T-helper 17 cell (primary cell): Measurements from ENCODE around the gene SIRPA. TPM values are rescaled to one million over a fixed set of nuclear protein-coding genes. Genes with fewer than 3 reads are reported as not detected.

Experiments used
- ATAC-seq: fragments of 150-1000 bp; cut with Tn5 transposase; 2 replicates; pipeline ENCODE4 v1.10.0; 2021; ENCODE audit warnings: mild to moderate bottlenecking, moderate library complexity
- DNase-seq, 3 donors: peaks; one replicate each; pipeline versions ENCODE4 v3.0.0 to v3.0.0-alpha.2; 2020 to 2021
- H3K9me3 ChIP-seq: one replicate; pipeline ENCODE4 v1.7.0; 2013; ENCODE audit warnings: low read length, mild to moderate bottlenecking; ENCODE audit not compliant: control insufficient read depth, poor library complexity, severe bottlenecking
- H3K27ac Mint-ChIP-seq: one replicate; pipeline ENCODE4 v1.8.0; 2022; ENCODE audit warnings: mild to moderate bottlenecking, moderate library complexity, mixed read lengths
- H3K27me3 Mint-ChIP-seq: one replicate; pipeline ENCODE4 v1.8.0; 2022; ENCODE audit warnings: mixed read lengths
- H3K36me3 Mint-ChIP-seq: one replicate; pipeline ENCODE4 v1.8.0; 2022; ENCODE audit warnings: low read depth, mixed read lengths
- H3K4me1 Mint-ChIP-seq: one replicate; pipeline ENCODE4 v1.8.0; 2022; ENCODE audit warnings: mild to moderate bottlenecking, mixed read lengths
- H3K4me3 Mint-ChIP-seq: one replicate; pipeline ENCODE4 v1.8.0; 2022; ENCODE audit warnings: mild to moderate bottlenecking, moderate library complexity, mixed read lengths
- total RNA-seq, 4 donors: library from RNA in 2 of 4; stranded (reverse) in 2 of 4; gene quantifications; one replicate each; pipeline ENCODE4 v1.2.3 and lab custom pipeline; 2022 to 2026

The SIRPA gene
- total RNA-seq, 2 donors from 2014 or later: 0.86 to 2.6 TPM

- DNase-seq (no peak), ATAC-seq (no peak)
- peaks cover 28% of the 10 kb centered on the region for H3K27me3 Mint-ChIP-seq
- H3K36me3 Mint-ChIP-seq: peaks cover 5% of the 10 kb centered on the region
- peaks cover 12% of the 10 kb centered on the region for H3K4me1 Mint-ChIP-seq
- H3K27ac Mint-ChIP-seq: no peak overlapping the region
- H3K9me3 ChIP-seq: no peaks in the 10 kb centered on the region
- no peak overlapping the region for H3K4me3 Mint-ChIP-seq
These were observed 10.0 kb upstream of the SIRPA start for GRCh38 chr20:1885254-1885653.

- no peak overlapping the region for H3K4me3 Mint-ChIP-seq
- no peak for ATAC-seq
- H3K36me3 Mint-ChIP-seq: peaks cover 5% of the 10 kb centered on the region
- H3K9me3 ChIP-seq: no peaks in the 10 kb centered on the region
- H3K27ac Mint-ChIP-seq: no peak overlapping the region
- H3K27me3 Mint-ChIP-seq: peaks cover 37% of the 10 kb centered on the region
- DNase-seq: no peak
- H3K4me1 Mint-ChIP-seq: peaks cover 9% of the 10 kb centered on the region
These were observed 9.1 kb upstream of the SIRPA start for GRCh38 chr20:1885940-1886693.

- Mint-ChIP-seq H3K4me3 (no peak overlapping the region), H3K27ac (no peak overlapping the region), H3K36me3 (peaks cover 5% of the 10 kb centered on the region), H3K27me3 (peaks cover 49% of the 10 kb centered on the region), H3K4me1 (peaks cover 7% of the 10 kb centered on the region)
- no peaks in the 10 kb centered on the region for H3K9me3 ChIP-seq
- ATAC-seq: no peak
- DNase-seq: no peak
These were observed 7.9 kb upstream of the SIRPA start for GRCh38 chr20:1887321-1887720.

GRCh38 chr20:1887756-1888155 is 7.5 kb upstream of the SIRPA start:
- DNase-seq (no peak), ATAC-seq (no peak)
- Mint-ChIP-seq H3K4me3 (no peak overlapping the region), H3K27ac (no peak overlapping the region), H3K27me3 (peaks cover 53% of the 10 kb centered on the region), H3K36me3 (peaks cover 6% of the 10 kb centered on the region), H3K4me1 (peaks cover 6% of the 10 kb centered on the region)
- H3K9me3 ChIP-seq: no peaks in the 10 kb centered on the region

- peaks cover 8% of the 10 kb centered on the region for H3K36me3 Mint-ChIP-seq
- peaks cover 6% of the 10 kb centered on the region for H3K4me1 Mint-ChIP-seq
- no peak overlapping the region for H3K27ac Mint-ChIP-seq
- ATAC-seq (peak; percentile 33), DNase-seq (no peak)
- no peak overlapping the region for H3K4me3 Mint-ChIP-seq
- peaks cover 65% of the 10 kb centered on the region for H3K27me3 Mint-ChIP-seq
- H3K9me3 ChIP-seq: no peaks in the 10 kb centered on the region
These were observed 6.3 kb upstream of the SIRPA start for GRCh38 chr20:1888796-1889463.

GRCh38 chr20:1890469-1891262 is 4.5 kb upstream of the SIRPA start:
- H3K27me3 Mint-ChIP-seq: peaks cover 69% of the 10 kb centered on the region
- no peak overlapping the region for H3K4me3 Mint-ChIP-seq
- H3K9me3 ChIP-seq: no peaks in the 10 kb centered on the region
- H3K4me1 Mint-ChIP-seq: peaks cover 5% of the 10 kb centered on the region
- no peak overlapping the region for H3K27ac Mint-ChIP-seq
- DNase-seq: no peak
- ATAC-seq: no peak
- H3K36me3 Mint-ChIP-seq: peaks cover 8% of the 10 kb centered on the region

- Mint-ChIP-seq H3K4me3 (no peak overlapping the region), H3K4me1 (peaks cover 7% of the 10 kb centered on the region), H3K27me3 (peaks cover 71% of the 10 kb centered on the region)
These were observed 3.7 kb upstream of the SIRPA start for GRCh38 chr20:1891263-1892118.

GRCh38 chr20:1892119-1892385 is 3.2 kb upstream of the SIRPA start:
- Mint-ChIP-seq H3K27ac (no peak overlapping the region), H3K27me3 (peaks cover 75% of the 10 kb centered on the region), H3K4me1 (peaks cover 7% of the 10 kb centered on the region), H3K36me3 (peaks cover 8% of the 10 kb centered on the region), H3K4me3 (no peak overlapping the region)
- H3K9me3 ChIP-seq: no peaks in the 10 kb centered on the region
- no peak for DNase-seq
- no peak for ATAC-seq

More at GRCh38 chr20:1891263-1892118, 3.7 kb upstream of the SIRPA start:
- no peak overlapping the region for H3K27ac Mint-ChIP-seq
- H3K36me3 Mint-ChIP-seq: peaks cover 8% of the 10 kb centered on the region
- DNase-seq (no peak), ATAC-seq (no peak)
- no peaks in the 10 kb centered on the region for H3K9me3 ChIP-seq

- ATAC-seq: no peak
- Mint-ChIP-seq H3K4me3 (peak overlapping the region; percentile 73), H3K4me1 (peaks cover 7% of the 10 kb centered on the region), H3K27ac (no peak overlapping the region), H3K36me3 (peaks cover 3% of the 10 kb centered on the region), H3K27me3 (peaks cover 77% of the 10 kb centered on the region)
- H3K9me3 ChIP-seq: no peaks in the 10 kb centered on the region
- no peak for DNase-seq
These were observed 1.3 kb upstream of the SIRPA start for GRCh38 chr20:1893721-1894470.

- H3K9me3 ChIP-seq: no peaks in the 10 kb centered on the region
- ATAC-seq: peak; percentile 48
- Mint-ChIP-seq H3K27me3 (peaks cover 83% of the 10 kb centered on the region), H3K27ac (no peak overlapping the region), H3K4me1 (peaks cover 7% of the 10 kb centered on the region), H3K36me3 (peaks cover 4% of the 10 kb centered on the region), H3K4me3 (peak overlapping the region; percentile 87)
- DNase-seq: no peak
These were observed 696 bp upstream of the SIRPA start for GRCh38 chr20:1894471-1894950.

- ATAC-seq (no peak), DNase-seq (no peak)
- Mint-ChIP-seq H3K4me3 (peak overlapping the region; percentile 87), H3K36me3 (peaks cover 5% of the 10 kb centered on the region), H3K27me3 (peaks cover 75% of the 10 kb centered on the region), H3K27ac (no peak overlapping the region), H3K4me1 (peaks cover 7% of the 10 kb centered on the region)
- H3K9me3 ChIP-seq: no peaks in the 10 kb centered on the region
These were observed 672 bp downstream of the SIRPA start for GRCh38 chr20:1895674-1896483.
